HCT116 (cell line): ENCODE measurements around the gene TULP4.

Experiments
- CBX3 ChIP-seq: IDR thresholded peaks from 2 replicates; pipeline ENCODE4 v1.6.1; 2012; ENCODE audit warnings: low read depth
- CEBPB ChIP-seq: IDR thresholded peaks from 2 replicates; pipeline ENCODE4 v1.6.1; 2012; ENCODE audit warnings: low read depth
- EGR1 ChIP-seq: IDR thresholded peaks from 2 replicates; pipeline ENCODE4 v1.6.1; 2012; ENCODE audit warnings: low read depth
- EZH2 ChIP-seq: fragments of 200-600 bp; sonication (generic); IDR thresholded peaks from 2 replicates; pipeline ENCODE4 v1.6.1; 2017; ENCODE audit warnings: antibody characterized with exemption, mixed run types
- POLR2A ChIP-seq: IDR thresholded peaks from 2 replicates; pipeline ENCODE4 v1.7.0; 2011; ENCODE audit warnings: borderline replicate concordance; ENCODE audit not compliant: insufficient read depth, insufficient read length; ENCODE audit errors: extremely low read depth
- POLR2AphosphoS5 ChIP-seq: IDR thresholded peaks from 2 replicates; pipeline ENCODE4 v1.6.1; 2011; ENCODE audit warnings: mild to moderate bottlenecking, low read depth, low read length, moderate library complexity
- RAD21 ChIP-seq: IDR thresholded peaks from 2 replicates; pipeline ENCODE4 v1.6.1; 2012; ENCODE audit warnings: low read depth, mild to moderate bottlenecking
- SP1 ChIP-seq: IDR thresholded peaks from 2 replicates; pipeline ENCODE4 v1.6.1; 2012; ENCODE audit warnings: low read depth
- SRF ChIP-seq: IDR thresholded peaks from 2 replicates; pipeline ENCODE4 v1.6.1; 2012; ENCODE audit warnings: low read depth
- YY1 ChIP-seq: IDR thresholded peaks from 2 replicates; pipeline ENCODE4 v1.6.1; 2011; ENCODE audit warnings: low read length, low read depth, moderate library complexity, mild to moderate bottlenecking; ENCODE audit not compliant: insufficient replicate concordance; ENCODE audit errors: extremely low read depth
- ZNF274 ChIP-seq: fragments of 200-500 bp; sonication (Bioruptor generic); IDR thresholded peaks from 2 replicates; pipeline ENCODE4 v1.6.1; 2014; ENCODE audit warnings: mild to moderate bottlenecking, low read depth, low read length, inconsistent platforms
- TF ChIP-seq, protein P1 (sequence below), 3 experiments: fragments of 200-600 bp in 1 of 3; sonication (generic) in 1 of 3; IDR thresholded peaks in 2 of 3; conservative IDR thresholded peaks in 1 of 3; 2 replicates each; pipeline ENCODE4 v1.5.1; 2012 to 2017; ENCODE audit warnings: low read depth in 2 of 3, low read length in 2 of 3, antibody characterized with exemption in 1 of 3, borderline replicate concordance in 1 of 3, control low read depth in 1 of 3, mild to moderate bottlenecking in 1 of 3, mixed read lengths in 1 of 3, mixed run types in 1 of 3, moderate library complexity in 1 of 3; ENCODE audit not compliant: insufficient read depth in 1 of 3
- TF ChIP-seq, protein P2 (sequence below): IDR thresholded peaks from 2 replicates; pipeline ENCODE4 v1.6.1; 2012; ENCODE audit warnings: low read depth

DNA sequence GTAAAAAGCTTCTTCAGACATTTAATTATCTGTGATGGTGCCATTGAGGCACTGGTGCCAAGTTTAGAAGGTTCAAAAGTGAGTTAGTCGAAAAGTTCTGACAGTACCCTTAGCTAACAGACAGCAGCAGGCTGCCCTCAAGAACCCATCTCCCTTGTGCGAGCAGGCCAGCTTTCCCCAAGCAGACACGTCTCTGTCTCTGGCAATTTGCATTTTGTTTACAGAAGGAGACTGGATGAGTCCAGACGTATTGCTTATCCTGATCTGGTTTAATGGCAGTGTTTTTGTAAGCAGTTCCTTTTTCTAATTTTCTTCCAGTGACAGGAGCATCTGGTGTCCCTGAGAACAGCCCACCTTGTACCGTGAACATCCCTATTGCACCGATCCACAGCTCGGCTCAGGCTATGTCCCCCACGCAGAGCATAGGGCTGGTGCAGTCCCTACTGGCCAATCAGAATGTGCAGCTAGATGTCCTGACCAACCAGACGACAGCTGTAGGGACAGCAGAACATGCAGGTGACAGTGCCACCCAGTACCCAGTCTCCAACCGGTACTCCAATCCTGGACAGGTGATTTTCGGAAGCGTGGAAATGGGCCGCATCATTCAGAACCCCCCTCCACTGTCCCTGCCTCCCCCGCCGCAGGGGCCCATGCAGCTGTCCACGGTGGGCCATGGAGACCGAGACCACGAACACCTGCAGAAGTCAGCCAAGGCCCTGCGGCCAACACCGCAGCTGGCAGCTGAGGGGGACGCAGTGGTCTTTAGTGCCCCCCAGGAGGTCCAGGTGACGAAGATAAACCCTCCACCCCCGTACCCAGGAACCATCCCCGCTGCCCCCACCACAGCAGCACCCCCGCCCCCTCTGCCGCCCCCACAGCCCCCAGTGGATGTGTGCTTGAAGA lies 189.3 kb downstream of the TULP4 start:
- TF ChIP-seq SRF (no peak), RAD21 (no peak), CBX3 (no peak), YY1 (no peak), SP1 (no peak), ZNF274 (no peak), EGR1 (no peak), POLR2A (no peak), EZH2 (no peak), CEBPB (no peak), POLR2AphosphoS5 (no peak)
- TF ChIP-seq, protein P1, sequence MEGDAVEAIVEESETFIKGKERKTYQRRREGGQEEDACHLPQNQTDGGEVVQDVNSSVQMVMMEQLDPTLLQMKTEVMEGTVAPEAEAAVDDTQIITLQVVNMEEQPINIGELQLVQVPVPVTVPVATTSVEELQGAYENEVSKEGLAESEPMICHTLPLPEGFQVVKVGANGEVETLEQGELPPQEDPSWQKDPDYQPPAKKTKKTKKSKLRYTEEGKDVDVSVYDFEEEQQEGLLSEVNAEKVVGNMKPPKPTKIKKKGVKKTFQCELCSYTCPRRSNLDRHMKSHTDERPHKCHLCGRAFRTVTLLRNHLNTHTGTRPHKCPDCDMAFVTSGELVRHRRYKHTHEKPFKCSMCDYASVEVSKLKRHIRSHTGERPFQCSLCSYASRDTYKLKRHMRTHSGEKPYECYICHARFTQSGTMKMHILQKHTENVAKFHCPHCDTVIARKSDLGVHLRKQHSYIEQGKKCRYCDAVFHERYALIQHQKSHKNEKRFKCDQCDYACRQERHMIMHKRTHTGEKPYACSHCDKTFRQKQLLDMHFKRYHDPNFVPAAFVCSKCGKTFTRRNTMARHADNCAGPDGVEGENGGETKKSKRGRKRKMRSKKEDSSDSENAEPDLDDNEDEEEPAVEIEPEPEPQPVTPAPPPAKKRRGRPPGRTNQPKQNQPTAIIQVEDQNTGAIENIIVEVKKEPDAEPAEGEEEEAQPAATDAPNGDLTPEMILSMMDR (IDR thresholded peaks at IDR 0.05 in 2 of 3, conservative IDR thresholded peaks at IDR 0.05 in 1 of 3; ENCODE audit: borderline replicate concordance in 1 of 3, insufficient read depth in 1 of 3, low read depth in 2 of 3, low read length in 2 of 3): no peak
- TF ChIP-seq, protein P2, sequence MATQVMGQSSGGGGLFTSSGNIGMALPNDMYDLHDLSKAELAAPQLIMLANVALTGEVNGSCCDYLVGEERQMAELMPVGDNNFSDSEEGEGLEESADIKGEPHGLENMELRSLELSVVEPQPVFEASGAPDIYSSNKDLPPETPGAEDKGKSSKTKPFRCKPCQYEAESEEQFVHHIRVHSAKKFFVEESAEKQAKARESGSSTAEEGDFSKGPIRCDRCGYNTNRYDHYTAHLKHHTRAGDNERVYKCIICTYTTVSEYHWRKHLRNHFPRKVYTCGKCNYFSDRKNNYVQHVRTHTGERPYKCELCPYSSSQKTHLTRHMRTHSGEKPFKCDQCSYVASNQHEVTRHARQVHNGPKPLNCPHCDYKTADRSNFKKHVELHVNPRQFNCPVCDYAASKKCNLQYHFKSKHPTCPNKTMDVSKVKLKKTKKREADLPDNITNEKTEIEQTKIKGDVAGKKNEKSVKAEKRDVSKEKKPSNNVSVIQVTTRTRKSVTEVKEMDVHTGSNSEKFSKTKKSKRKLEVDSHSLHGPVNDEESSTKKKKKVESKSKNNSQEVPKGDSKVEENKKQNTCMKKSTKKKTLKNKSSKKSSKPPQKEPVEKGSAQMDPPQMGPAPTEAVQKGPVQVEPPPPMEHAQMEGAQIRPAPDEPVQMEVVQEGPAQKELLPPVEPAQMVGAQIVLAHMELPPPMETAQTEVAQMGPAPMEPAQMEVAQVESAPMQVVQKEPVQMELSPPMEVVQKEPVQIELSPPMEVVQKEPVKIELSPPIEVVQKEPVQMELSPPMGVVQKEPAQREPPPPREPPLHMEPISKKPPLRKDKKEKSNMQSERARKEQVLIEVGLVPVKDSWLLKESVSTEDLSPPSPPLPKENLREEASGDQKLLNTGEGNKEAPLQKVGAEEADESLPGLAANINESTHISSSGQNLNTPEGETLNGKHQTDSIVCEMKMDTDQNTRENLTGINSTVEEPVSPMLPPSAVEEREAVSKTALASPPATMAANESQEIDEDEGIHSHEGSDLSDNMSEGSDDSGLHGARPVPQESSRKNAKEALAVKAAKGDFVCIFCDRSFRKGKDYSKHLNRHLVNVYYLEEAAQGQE: no peak
